Natural killer cell (primary cell): Measurements from ENCODE around the gene SGIP1. TPM values are rescaled to one million over a fixed set of nuclear protein-coding genes. Genes with fewer than 3 reads are reported as not detected.

ENCODE experiments used
- ATAC-seq, 3 donors: fragments of 150-1000 bp in 2 of 3; fragments of 200-7000 bp in 1 of 3; cut with Tn5 transposase; 1 replicate in 1 of 3; 2 replicates in 2 of 3; pipeline ENCODE4 v1.10.0; 2021; ENCODE audit warnings: mild to moderate bottlenecking in 2 of 3, moderate library complexity in 2 of 3
- DNase-seq, 2 donors: peaks; one replicate each; pipeline versions ENCODE4 v3.0.0 to v3.0.0-alpha.2; 2013 to 2021; ENCODE audit warnings: mixed read lengths in 1 of 2
- H3K27ac ChIP-seq: one replicate; pipeline ENCODE4 v1.5.1; 2013; ENCODE audit warnings: mild to moderate bottlenecking, low read length
- H3K27me3 ChIP-seq: one replicate; pipeline ENCODE4 v1.6.1; 2013; ENCODE audit warnings: low read length; ENCODE audit not compliant: control insufficient read depth, insufficient read depth
- H3K36me3 ChIP-seq: one replicate; pipeline ENCODE4 v1.6.1; 2013; ENCODE audit warnings: low read length; ENCODE audit not compliant: control insufficient read depth, insufficient read depth
- H3K4me1 ChIP-seq: one replicate; pipeline ENCODE4 v1.6.1; 2013; ENCODE audit warnings: low read length; ENCODE audit not compliant: control insufficient read depth, insufficient read depth
- H3K4me3 ChIP-seq: one replicate; pipeline ENCODE4 v1.5.1; 2013; ENCODE audit warnings: low read length
- H3K9me3 ChIP-seq: one replicate; pipeline ENCODE4 v1.6.1; 2013; ENCODE audit warnings: low read length; ENCODE audit not compliant: control insufficient read depth, insufficient read depth
- H3K27ac Mint-ChIP-seq, 2 donors: one replicate each; pipeline ENCODE4 v1.8.0; 2022; ENCODE audit warnings: mild to moderate bottlenecking in 2 of 2, mixed read lengths in 2 of 2, moderate library complexity in 1 of 2
- H3K27me3 Mint-ChIP-seq, 2 donors: one replicate each; pipeline ENCODE4 v1.8.0; 2022; ENCODE audit warnings: low read depth in 2 of 2, mixed read lengths in 2 of 2
- H3K36me3 Mint-ChIP-seq: one replicate; pipeline ENCODE4 v1.8.0; 2022; ENCODE audit warnings: mixed read lengths
- H3K4me1 Mint-ChIP-seq, 2 donors: one replicate each; pipeline ENCODE4 v1.8.0; 2022; ENCODE audit warnings: mixed read lengths in 2 of 2
- H3K4me3 Mint-ChIP-seq: one replicate; pipeline ENCODE4 v1.8.0; 2022; ENCODE audit warnings: mild to moderate bottlenecking, moderate library complexity, mixed read lengths
- H3K9me3 Mint-ChIP-seq, 2 donors: one replicate each; pipeline ENCODE4 v1.8.0; 2022; ENCODE audit warnings: mixed read lengths in 2 of 2
- WGBS: methylation state at CpG from one replicate; pipeline ENCODE4 v1.1.7; 2013; ENCODE audit warnings: missing lambda C conversion rate; ENCODE audit not compliant: insufficient coverage; 5-methylcytosine and 5-hydroxymethylcytosine counted together
- intact Hi-C: fragments of 100-400 bp; cut with micrococcal nuclease; formaldehyde crosslinking; loops from one replicate; pipeline ENCODE4 v1.14.2; 2022
- total RNA-seq, 4 donors: library from RNA; stranded (reverse); fragments of 120-200 nt in 1 of 4; gene quantifications; one replicate each; pipeline versions ENCODE4 v1.2.3 to v1.2.4, GENCODE V29; 2013 to 2022
- TF ChIP-seq, protein P1 (sequence below): fragments of 200-600 bp; IDR thresholded peaks from one replicate; pipeline ENCODE4 v1.8.0; 2022; ENCODE audit warnings: antibody characterized with exemption

Gene SGIP1
- total RNA-seq, 3 donors from 2014 or later (not counting 1 experiment from before 2014, with no cell fraction given): 0.05 TPM; not detected in 2

GRCh38 chr1:66768965-66769364, 235.0 kb downstream of the SGIP1 start:
- no peaks in the 10 kb centered on the region for H3K27me3 ChIP-seq
- DNase-seq (no peak), ATAC-seq (no peak)
- H3K4me1 ChIP-seq: no peaks in the 10 kb centered on the region
- intact Hi-C loops: no loop called here
- H3K36me3 ChIP-seq: no peaks in the 10 kb centered on the region
- Mint-ChIP-seq H3K4me1 (no peaks in the 10 kb centered on the region), H3K36me3 (no peaks in the 10 kb centered on the region), H3K4me3 (no peak overlapping the region), H3K9me3 (no peaks in the 10 kb centered on the region), H3K27ac (no peak overlapping the region), H3K27me3 (no peaks in the 10 kb centered on the region)
- H3K4me3 ChIP-seq: no peak overlapping the region
- H3K27ac ChIP-seq: no peak overlapping the region
- TF ChIP-seq, protein P1, sequence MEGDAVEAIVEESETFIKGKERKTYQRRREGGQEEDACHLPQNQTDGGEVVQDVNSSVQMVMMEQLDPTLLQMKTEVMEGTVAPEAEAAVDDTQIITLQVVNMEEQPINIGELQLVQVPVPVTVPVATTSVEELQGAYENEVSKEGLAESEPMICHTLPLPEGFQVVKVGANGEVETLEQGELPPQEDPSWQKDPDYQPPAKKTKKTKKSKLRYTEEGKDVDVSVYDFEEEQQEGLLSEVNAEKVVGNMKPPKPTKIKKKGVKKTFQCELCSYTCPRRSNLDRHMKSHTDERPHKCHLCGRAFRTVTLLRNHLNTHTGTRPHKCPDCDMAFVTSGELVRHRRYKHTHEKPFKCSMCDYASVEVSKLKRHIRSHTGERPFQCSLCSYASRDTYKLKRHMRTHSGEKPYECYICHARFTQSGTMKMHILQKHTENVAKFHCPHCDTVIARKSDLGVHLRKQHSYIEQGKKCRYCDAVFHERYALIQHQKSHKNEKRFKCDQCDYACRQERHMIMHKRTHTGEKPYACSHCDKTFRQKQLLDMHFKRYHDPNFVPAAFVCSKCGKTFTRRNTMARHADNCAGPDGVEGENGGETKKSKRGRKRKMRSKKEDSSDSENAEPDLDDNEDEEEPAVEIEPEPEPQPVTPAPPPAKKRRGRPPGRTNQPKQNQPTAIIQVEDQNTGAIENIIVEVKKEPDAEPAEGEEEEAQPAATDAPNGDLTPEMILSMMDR: no peak
- H3K9me3 ChIP-seq: no peaks in the 10 kb centered on the region
- WGBS: 86% methylated on average over 1 of the region's 1 CpG

GRCh38 chr1:66769512-66770229, 235.7 kb downstream of the SGIP1 start:
- H3K27me3 ChIP-seq: no peaks in the 10 kb centered on the region
- intact Hi-C loops: no loop called here
- no peak overlapping the region for H3K4me3 Mint-ChIP-seq
- H3K4me3 ChIP-seq: no peak overlapping the region
- no peaks in the 10 kb centered on the region for H3K27me3 Mint-ChIP-seq
- H3K27ac Mint-ChIP-seq: no peak overlapping the region
- no peaks in the 10 kb centered on the region for H3K9me3 Mint-ChIP-seq
- H3K27ac ChIP-seq: no peak overlapping the region
- DNase-seq (peak in 1 of 2 donors; percentile 58), ATAC-seq (peak in 1 of 3 donors; percentile 17)
- H3K36me3 ChIP-seq: no peaks in the 10 kb centered on the region
- WGBS: 54% methylated on average over 3 of the region's 7 CpGs
- no peaks in the 10 kb centered on the region for H3K9me3 ChIP-seq
- TF ChIP-seq, protein P1: no peak
- no peaks in the 10 kb centered on the region for H3K4me1 Mint-ChIP-seq
- no peaks in the 10 kb centered on the region for H3K36me3 Mint-ChIP-seq
- no peaks in the 10 kb centered on the region for H3K4me1 ChIP-seq

DNA sequence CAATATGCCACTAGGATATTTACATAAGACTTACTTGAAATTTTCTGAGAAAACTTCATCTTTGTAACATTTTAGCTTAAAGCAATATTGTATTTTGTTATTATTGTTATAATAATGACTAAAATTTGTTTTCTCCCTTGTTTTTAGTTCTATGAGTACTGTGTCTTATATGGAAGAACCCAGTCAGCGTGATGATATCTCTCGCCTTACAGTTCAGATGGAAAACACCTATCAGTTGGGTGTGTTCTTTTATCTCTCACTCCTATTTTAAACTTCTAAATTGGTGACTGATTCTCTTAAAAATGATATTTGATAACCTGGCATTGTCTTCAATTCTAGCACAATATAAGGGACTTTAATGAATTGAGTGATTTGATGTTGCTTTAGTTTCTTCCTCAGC, 236.3 kb downstream of the SGIP1 start:
- Mint-ChIP-seq H3K4me3 (no peak overlapping the region), H3K27ac (no peak overlapping the region)
- intact Hi-C loops: no loop called here

More for the DNA sequence above, 236.3 kb downstream of the SGIP1 start:
- ATAC-seq (no peak), DNase-seq (peak in 1 of 2 donors; percentile 16)
- H3K4me1 Mint-ChIP-seq: no peaks in the 10 kb centered on the region
- Histone ChIP-seq H3K27me3 (no peaks in the 10 kb centered on the region), H3K36me3 (no peaks in the 10 kb centered on the region), H3K4me3 (no peak overlapping the region), H3K4me1 (no peaks in the 10 kb centered on the region), H3K9me3 (no peaks in the 10 kb centered on the region), H3K27ac (no peak overlapping the region)
- H3K9me3 Mint-ChIP-seq: no peaks in the 10 kb centered on the region
- WGBS: 100% methylated on average over 2 of the region's 2 CpGs
- H3K36me3 Mint-ChIP-seq: no peaks in the 10 kb centered on the region
- TF ChIP-seq, protein P1: no peak
- H3K27me3 Mint-ChIP-seq: no peaks in the 10 kb centered on the region
